Activated B cell treated with CpG ODN at 0.5 μM for 24 hours (primary cell): ENCODE data around the gene PIEZO2. TPM values are rescaled to one million over a fixed set of nuclear protein-coding genes. Genes with fewer than 3 reads are reported as not detected.

Experiments used
- ATAC-seq: fragments of 200-7000 bp; cut with Tn5 transposase; one replicate; pipeline ENCODE4 v1.10.0; 2021; ENCODE audit warnings: low read depth, mild to moderate bottlenecking, moderate library complexity
- CTCF ChIA-PET: fragments of 350-600 bp; sonication (Branson Sonifier 250); formaldehyde crosslinking; loops from one replicate; lab custom pipeline; 2021; ENCODE audit warnings: antibody characterized with exemption; lab: Charles Lee
- POLR2A ChIA-PET: fragments of 350-600 bp; sonication (Branson Sonifier 250); formaldehyde crosslinking; loops from one replicate; lab custom pipeline; 2021; ENCODE audit warnings: antibody characterized with exemption; lab: Charles Lee
- DNase-seq: peaks from one replicate; pipeline ENCODE4 v3.0.0; 2022
- H3K27ac Mint-ChIP-seq: one replicate; pipeline ENCODE4 v1.8.0; 2020; ENCODE audit warnings: mixed read lengths
- H3K27me3 Mint-ChIP-seq: one replicate; pipeline ENCODE4 v1.8.0; 2021; ENCODE audit warnings: mixed read lengths
- H3K36me3 Mint-ChIP-seq: one replicate; pipeline ENCODE4 v1.8.0; 2021; ENCODE audit warnings: low read depth, mixed read lengths
- H3K4me1 Mint-ChIP-seq: one replicate; pipeline ENCODE4 v1.8.0; 2021; ENCODE audit warnings: mixed read lengths
- H3K4me3 Mint-ChIP-seq: one replicate; pipeline ENCODE4 v1.8.0; 2020; ENCODE audit warnings: mild to moderate bottlenecking, mixed read lengths
- H3K9me3 Mint-ChIP-seq: one replicate; pipeline ENCODE4 v1.8.0; 2020; ENCODE audit warnings: mixed read lengths
- CTCF ChIP-seq: fragments of 200-600 bp; IDR thresholded peaks from one replicate; pipeline ENCODE4 v1.8.0; 2022; ENCODE audit warnings: antibody characterized with exemption, mild to moderate bottlenecking
- intact Hi-C: fragments of 100-400 bp; cut with micrococcal nuclease; formaldehyde crosslinking; loops from one replicate; pipeline ENCODE4 v1.15.1; 2024
- total RNA-seq: library from RNA; stranded (reverse); gene quantifications from 2 replicates; pipeline ENCODE4 v1.2.3, GENCODE V29; 2022

The PIEZO2 gene
- total RNA-seq, 1 donor from 2014 or later, result not detected

GRCh38 chr18:10723496-10723895 lies 425.9 kb downstream of the PIEZO2 start:
- Mint-ChIP-seq H3K27ac (no peak overlapping the region), H3K9me3 (no peaks in the 10 kb centered on the region), H3K4me1 (no peaks in the 10 kb centered on the region), H3K36me3 (no peaks in the 10 kb centered on the region), H3K4me3 (no peak overlapping the region), H3K27me3 (peaks cover 18% of the 10 kb centered on the region)
- DNase-seq (no peak), ATAC-seq (no peak)
- intact Hi-C loops, result no loop called here
- POLR2A ChIA-PET, result no interaction called here
- no peak for TF ChIP-seq CTCF
- CTCF ChIA-PET, result no interaction called here

- no peak for ATAC-seq
- H3K4me3 Mint-ChIP-seq, result no peak overlapping the region
- no peaks in the 10 kb centered on the region for H3K9me3 Mint-ChIP-seq
- peaks cover 6% of the 10 kb centered on the region for H3K27me3 Mint-ChIP-seq
- POLR2A ChIA-PET, result no interaction called here
- TF ChIP-seq CTCF, result no peak
- CTCF ChIA-PET, result no interaction called here
- no peaks in the 10 kb centered on the region for H3K36me3 Mint-ChIP-seq
- intact Hi-C loops, result no loop called here
- no peak overlapping the region for H3K27ac Mint-ChIP-seq
- no peaks in the 10 kb centered on the region for H3K4me1 Mint-ChIP-seq
- no peak for DNase-seq
These were observed 430.6 kb downstream of the PIEZO2 start for GRCh38 chr18:10718809-10719208.

DNA sequence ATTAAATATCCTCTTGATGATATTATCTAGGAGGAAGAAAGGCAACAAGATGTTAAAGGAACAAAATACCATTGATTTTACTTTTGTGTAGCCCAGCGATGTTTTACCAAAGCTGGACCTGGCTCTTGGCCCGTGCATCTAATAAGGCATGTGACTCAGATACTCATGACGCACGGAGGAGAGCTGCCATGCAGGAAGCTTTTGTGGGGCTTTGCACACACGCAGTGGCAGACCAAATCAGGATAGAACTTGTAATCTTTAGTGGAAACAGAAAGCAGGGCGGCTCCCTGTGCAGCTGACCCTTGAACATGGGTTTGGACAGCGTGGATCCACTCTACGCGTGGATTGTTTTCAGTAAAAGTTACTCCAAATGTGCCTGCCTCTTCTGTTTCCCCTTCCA lies 433.6 kb downstream of the PIEZO2 start:
- H3K4me3 Mint-ChIP-seq, result no peak overlapping the region
- no peaks in the 10 kb centered on the region for H3K36me3 Mint-ChIP-seq
- intact Hi-C loops, result no loop called here
- H3K4me1 Mint-ChIP-seq, result no peaks in the 10 kb centered on the region
- TF ChIP-seq CTCF, result no peak
- CTCF ChIA-PET, result interaction anchor here (1.5 kb wide), 1 partner anchor 156 kb away, joined by 5 read pairs; no protein-coding TSS in a partner anchor
- no peak overlapping the region for H3K27ac Mint-ChIP-seq
- no peaks in the 10 kb centered on the region for H3K9me3 Mint-ChIP-seq
- no peaks in the 10 kb centered on the region for H3K27me3 Mint-ChIP-seq
- DNase-seq (no peak), ATAC-seq (no peak)
- POLR2A ChIA-PET, result no interaction called here

DNA sequence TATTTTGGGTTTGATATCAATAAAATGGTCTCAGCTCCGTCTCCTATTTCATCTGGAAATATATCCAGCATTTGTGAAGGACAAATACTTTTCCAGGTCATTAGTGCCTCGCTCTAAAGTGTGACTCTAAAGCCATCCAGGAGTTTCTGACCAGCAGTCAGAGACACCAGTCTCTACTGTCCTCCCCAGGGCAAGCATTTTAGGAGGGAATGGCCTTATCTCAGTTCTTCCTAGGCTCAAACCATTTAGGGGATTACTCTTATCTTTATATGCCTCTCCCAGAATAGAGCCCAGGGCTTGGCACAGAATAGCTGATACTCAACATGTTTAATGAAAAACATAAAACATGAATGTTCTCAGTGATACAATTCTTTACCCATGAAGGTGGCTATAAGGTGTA lies 436.0 kb downstream of the PIEZO2 start:
- Mint-ChIP-seq H3K9me3 (no peaks in the 10 kb centered on the region), H3K27ac (no peak overlapping the region), H3K27me3 (no peaks in the 10 kb centered on the region), H3K4me1 (no peaks in the 10 kb centered on the region), H3K4me3 (no peak overlapping the region), H3K36me3 (no peaks in the 10 kb centered on the region)
- no peak for DNase-seq
- intact Hi-C loops, result no loop called here
- ChIA-PET CTCF (no interaction called here), POLR2A (no interaction called here)
- no peak for TF ChIP-seq CTCF
- no peak for ATAC-seq

DNA sequence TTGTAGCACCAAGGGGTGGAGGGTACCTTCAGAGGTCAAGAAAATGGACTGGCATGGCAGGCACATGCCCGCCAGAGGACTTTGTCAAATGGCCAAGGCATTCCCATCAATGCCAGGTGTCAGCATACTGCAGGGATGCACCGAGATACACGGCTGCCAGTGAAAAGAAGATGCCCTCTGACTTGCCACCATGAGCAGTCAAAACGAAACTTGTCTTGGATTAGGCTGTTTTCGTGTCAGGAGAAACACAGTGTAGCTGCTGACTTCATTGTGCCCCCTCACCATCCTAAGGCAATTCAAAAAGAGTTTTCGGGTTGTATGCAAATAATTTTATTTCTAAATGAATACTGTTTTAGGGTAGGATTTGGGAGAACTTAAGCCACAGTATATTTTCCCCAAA lies 442.1 kb downstream of the PIEZO2 start:
- H3K27ac Mint-ChIP-seq, result no peak overlapping the region
- H3K27me3 Mint-ChIP-seq, result peaks cover 4% of the 10 kb centered on the region
- H3K9me3 Mint-ChIP-seq, result no peaks in the 10 kb centered on the region
- DNase-seq (no peak), ATAC-seq (no peak)
- CTCF ChIA-PET, result no interaction called here
- no peak overlapping the region for H3K4me3 Mint-ChIP-seq
- intact Hi-C loops, result no loop called here
- POLR2A ChIA-PET, result no interaction called here
- no peaks in the 10 kb centered on the region for H3K36me3 Mint-ChIP-seq
- H3K4me1 Mint-ChIP-seq, result no peaks in the 10 kb centered on the region
- no peak for TF ChIP-seq CTCF
